Hippocampal formation (tissue), 2 donors: Measurements from ENCODE around the gene FMNL3.
A peak's percentile ranks its signal among the peaks of the same experiment; 100 is the strongest.

Source experiments
- DNase-seq, 2 donors: peaks; one replicate each; lab custom pipeline; 2025; lab: John Stamatoyannopoulos, UW

FMNL3 gene

GRCh38 chr12:49678711-49679110, 28.5 kb downstream of the FMNL3 start:
- DNase-seq: no peak

DNA sequence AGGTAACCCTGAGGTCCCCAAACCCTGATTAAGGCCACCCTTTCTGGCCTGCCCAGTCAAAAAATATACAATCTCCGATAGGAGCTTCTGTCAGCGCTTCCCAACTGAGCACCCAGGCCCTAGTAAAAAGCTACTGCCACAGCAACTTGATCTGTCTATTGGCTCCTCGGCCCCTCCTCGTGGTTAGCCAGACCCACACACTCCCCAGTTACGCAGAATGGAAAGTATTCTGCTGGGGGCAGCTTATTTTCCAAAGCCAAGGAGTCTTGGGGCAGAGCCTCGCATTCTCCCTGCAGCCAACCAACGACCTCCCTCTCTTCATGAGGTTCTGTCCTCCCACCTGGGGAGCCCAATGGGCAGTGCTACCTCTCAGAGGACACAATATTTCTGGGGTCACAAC, 32.1 kb downstream of the FMNL3 start:
- no peak for DNase-seq

- DNase-seq: peak in 1 of 2 donors; percentile 44
These were observed 32.8 kb downstream of the FMNL3 start for GRCh38 chr12:49674318-49674981.

DNA sequence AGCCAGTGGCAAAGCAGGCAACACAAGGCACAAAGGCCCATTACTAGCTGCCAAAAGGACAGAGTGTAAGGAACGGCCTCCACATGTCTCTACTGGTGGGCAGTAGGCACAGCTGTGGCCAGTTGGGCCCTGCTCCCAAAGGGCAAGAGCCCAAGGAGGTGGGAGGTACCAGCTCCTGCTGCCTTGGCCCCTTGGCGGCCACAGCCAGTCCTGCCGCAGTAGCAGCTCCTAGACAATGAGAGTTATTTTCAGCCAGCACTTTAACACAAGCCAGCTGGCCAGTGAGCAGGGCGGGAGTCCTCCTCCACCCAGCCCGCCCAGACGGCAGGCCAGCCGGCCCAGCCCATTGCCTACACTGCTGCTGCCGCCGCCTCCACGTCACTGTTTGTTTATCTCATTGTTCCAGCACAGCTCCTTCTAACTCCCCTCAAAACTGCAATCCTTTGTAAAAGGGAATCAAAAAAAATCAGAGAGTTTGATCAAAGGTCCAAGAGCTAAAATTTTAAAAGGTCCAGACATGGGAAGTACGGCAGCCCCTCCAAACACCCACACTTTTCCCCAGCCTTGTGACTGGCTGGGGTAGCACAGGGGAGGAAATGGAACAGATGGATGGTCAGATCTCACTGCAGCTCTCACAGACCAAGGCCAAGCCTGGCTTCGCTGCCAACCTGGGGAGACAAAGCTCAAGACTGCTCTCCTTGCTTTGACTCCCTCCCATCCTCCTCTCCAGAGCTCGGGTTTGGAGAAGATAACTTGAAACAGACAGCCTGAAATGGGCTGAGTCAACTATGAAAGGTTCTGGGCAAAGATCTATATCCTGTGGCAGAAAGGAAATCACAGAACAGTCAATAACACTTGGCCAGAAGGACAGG, 33.5 kb downstream of the FMNL3 start:
- DNase-seq: peak; percentile 95 to 98

GRCh38 chr12:49672301-49673217, 34.6 kb downstream of the FMNL3 start:
- peak; percentile 45 to 56 for DNase-seq

DNA sequence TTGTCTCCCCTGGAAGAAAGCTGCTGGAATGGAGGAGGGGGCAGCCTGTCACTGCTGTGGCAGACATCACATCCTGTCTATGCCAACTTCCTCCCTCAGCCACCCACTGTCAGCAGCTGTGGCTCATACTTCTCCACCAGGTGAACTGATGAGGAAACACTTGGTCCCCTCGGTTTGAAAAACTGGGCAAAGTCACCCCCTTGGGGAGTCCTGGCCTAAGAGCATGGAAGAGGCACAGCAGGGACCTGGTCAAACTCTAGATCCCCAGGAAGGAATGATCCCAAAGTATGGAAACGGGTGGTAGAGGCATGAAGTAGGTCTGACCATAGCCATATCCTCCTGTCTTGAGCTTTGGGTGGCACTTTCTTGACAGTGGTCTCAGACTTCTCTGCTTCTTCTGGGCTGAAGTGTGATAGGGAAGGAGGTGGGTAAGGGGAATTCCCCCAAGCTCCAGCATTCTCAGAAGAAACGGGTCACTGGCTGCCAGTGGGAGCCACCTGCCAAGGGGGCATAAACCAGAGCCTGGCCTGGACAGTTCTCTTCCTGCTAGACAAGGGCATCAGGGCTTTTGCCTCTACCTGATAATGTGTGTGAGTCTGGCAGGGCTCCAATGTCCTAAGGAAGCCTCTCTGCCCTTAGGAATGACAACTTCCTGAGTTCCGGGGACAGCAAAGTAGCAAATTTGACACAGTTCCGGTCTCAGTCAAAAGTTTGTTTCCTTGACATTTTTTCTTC, 36.0 kb downstream of the FMNL3 start:
- peak in 1 of 2 donors; percentile 12 for DNase-seq

DNA sequence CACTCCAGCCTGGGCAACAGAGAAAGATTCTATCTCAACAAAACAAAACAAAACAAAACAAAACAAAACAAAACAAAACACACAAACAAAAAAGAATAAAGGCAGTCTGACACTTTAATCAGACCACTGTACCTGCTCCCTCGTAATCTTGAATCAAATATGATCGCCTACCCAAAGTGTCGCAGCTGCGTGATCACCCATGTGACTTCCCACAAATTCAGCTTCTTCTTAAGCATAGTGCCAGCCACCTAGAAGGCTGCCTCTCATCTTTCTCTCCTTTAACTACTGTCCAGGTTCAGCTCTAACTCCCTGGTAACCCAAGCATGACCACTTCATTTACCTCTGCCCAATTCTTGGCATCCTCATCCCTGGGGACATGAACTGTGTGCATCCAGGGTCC, 37.4 kb downstream of the FMNL3 start:
- no peak for DNase-seq

- DNase-seq: no peak
These were observed 39.7 kb downstream of the FMNL3 start for GRCh38 chr12:49667325-49668090.

DNA sequence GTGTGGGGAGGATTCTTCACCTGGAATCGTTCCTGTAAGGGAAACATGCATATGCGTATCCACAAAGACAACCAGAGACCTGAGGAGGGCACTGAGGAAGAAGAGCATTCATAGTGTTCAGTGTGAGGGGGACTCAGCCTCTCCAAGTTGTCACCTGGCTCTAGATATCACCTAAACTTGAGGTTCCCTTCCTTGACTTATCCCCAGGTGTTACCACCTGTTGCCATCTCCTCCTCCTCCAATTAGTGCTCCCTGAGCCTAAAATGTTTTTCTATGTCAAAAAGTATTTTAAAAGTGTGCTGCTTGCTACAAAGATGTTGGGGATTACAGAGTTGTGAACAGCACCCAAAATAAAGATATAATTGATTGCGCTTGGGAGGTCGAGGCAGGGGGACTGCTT, 41.0 kb downstream of the FMNL3 start:
- DNase-seq: no peak

- DNase-seq: no peak
These were observed 41.8 kb downstream of the FMNL3 start for GRCh38 chr12:49665384-49665783.

- no peak for DNase-seq
These were observed 42.5 kb downstream of the FMNL3 start for GRCh38 chr12:49664591-49665239.

- DNase-seq: no peak
These were observed 43.0 kb downstream of the FMNL3 start for GRCh38 chr12:49664167-49664566.

GRCh38 chr12:49662998-49663843, 44.0 kb downstream of the FMNL3 start:
- peak in 1 of 2 donors; percentile 26 for DNase-seq

GRCh38 chr12:49661746-49662145, 45.5 kb downstream of the FMNL3 start:
- DNase-seq: no peak

- DNase-seq: no peak
These were observed 46.0 kb downstream of the FMNL3 start for GRCh38 chr12:49661191-49661590.

DNA sequence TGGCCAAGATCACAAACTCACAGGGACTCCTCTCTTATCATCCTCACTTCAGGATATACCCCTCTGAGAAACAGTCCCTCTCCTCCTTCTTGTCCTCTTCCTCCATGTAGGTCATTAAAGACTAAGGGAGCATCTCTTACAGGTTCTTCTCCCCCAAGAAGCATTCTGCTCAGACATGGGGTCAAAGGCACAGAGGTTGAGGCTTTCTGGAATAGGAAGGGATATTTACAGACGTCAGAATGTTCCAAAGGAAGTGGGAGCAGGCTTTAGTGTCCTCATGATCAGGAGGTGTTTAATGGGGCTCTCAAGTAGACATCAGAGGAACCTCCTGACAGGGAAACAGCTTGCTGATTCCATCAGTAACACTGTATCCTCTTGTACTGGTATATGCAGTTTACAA, 47.5 kb downstream of the FMNL3 start:
- DNase-seq: no peak

- no peak for DNase-seq
These were observed 48.9 kb downstream of the FMNL3 start for GRCh38 chr12:49658276-49658675.

DNA sequence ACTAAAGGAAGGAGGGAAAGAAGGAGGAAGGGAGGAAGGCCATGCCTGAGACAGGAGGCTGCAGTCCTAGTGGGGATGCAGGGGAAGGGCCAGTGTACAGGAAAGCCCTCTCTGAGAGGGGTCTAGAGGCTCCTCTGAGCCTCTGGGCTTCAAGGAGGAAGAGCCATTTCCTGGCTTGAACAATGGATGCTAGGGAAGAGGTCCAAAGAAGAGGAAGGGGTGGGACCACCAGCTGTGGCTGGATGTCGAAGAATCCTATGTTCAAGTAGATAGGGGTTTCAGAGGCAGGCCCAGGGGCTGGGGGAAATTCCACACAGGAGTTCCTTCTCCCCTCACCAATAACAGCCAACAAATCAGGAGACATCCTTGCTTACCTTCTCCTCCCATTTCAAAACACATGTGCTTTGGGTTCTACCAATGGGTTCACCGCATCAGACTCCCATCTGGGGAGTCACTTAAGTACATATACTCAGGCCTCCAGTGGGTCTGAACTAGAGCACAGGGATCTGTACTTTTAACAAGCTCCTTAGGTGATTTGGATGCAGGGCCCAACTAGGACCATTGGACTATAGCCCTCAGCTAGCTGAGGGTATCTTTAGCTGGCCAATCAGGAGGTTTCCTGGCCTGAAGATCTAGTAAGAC, 51.5 kb downstream of the FMNL3 start:
- no peak for DNase-seq

DNA sequence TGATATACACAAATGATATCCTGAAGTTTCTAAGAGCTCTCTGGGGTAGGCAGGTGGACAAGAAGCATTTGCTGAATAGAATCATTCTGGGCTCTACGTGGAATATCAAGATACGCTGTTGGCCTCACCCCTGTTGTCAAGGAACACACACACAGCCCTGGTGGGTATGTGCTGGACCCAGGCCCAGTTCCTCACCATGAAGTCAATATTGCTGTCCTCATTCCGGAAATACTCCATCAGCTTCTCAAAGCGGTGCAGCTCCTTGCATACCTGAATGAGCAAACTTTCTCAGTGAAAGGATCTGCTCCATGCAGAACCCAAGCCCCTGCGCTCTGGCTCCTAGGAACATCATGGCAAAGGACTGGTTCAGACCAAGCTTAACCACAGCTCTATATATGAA, 52.5 kb downstream of the FMNL3 start:
- no peak for DNase-seq
